DND-41 (cell line): Measurements from ENCODE around the gene COL4A2.

Experiments
- CTCF ChIP-seq: IDR thresholded peaks from 2 replicates; pipeline ENCODE4 v1.5.1; 2012; ENCODE audit warnings: borderline replicate concordance, low read length, moderate library complexity, mild to moderate bottlenecking; ENCODE audit not compliant: poor library complexity, severe bottlenecking; ENCODE audit errors: extremely low read depth
- EZH2 ChIP-seq: IDR thresholded peaks from 3 replicates; pipeline ENCODE4 v1.6.1; 2012; ENCODE audit warnings: borderline replicate concordance, low read depth, mild to moderate bottlenecking, moderate library complexity, low read length, inconsistent platforms; ENCODE audit not compliant: severe bottlenecking

GRCh38 chr13:110449219-110450015 lies 142.3 kb downstream of the COL4A2 start:
- no peak for TF ChIP-seq CTCF
- TF ChIP-seq EZH2 = no peak
